LNCAP (cell line): Measurements from ENCODE around the gene NECTIN4.

ENCODE experiments used
- TF ChIP-seq, protein P1 (sequence below): fragments of 450-650 bp; IDR thresholded peaks from 2 replicates; pipeline ENCODE4 v1.5.1; 2017; ENCODE audit warnings: mild to moderate bottlenecking

Gene NECTIN4

GRCh38 chr1:161054232-161054631 lies 35.1 kb downstream of the NECTIN4 start:
- TF ChIP-seq, protein P1, sequence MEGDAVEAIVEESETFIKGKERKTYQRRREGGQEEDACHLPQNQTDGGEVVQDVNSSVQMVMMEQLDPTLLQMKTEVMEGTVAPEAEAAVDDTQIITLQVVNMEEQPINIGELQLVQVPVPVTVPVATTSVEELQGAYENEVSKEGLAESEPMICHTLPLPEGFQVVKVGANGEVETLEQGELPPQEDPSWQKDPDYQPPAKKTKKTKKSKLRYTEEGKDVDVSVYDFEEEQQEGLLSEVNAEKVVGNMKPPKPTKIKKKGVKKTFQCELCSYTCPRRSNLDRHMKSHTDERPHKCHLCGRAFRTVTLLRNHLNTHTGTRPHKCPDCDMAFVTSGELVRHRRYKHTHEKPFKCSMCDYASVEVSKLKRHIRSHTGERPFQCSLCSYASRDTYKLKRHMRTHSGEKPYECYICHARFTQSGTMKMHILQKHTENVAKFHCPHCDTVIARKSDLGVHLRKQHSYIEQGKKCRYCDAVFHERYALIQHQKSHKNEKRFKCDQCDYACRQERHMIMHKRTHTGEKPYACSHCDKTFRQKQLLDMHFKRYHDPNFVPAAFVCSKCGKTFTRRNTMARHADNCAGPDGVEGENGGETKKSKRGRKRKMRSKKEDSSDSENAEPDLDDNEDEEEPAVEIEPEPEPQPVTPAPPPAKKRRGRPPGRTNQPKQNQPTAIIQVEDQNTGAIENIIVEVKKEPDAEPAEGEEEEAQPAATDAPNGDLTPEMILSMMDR, result no peak

- TF ChIP-seq, protein P1, result no peak
Measured at GRCh38 chr1:161052899-161053298, 36.5 kb downstream of the NECTIN4 start.

GRCh38 chr1:161051219-161051618 lies 38.1 kb downstream of the NECTIN4 start:
- TF ChIP-seq, protein P1, result no peak

DNA sequence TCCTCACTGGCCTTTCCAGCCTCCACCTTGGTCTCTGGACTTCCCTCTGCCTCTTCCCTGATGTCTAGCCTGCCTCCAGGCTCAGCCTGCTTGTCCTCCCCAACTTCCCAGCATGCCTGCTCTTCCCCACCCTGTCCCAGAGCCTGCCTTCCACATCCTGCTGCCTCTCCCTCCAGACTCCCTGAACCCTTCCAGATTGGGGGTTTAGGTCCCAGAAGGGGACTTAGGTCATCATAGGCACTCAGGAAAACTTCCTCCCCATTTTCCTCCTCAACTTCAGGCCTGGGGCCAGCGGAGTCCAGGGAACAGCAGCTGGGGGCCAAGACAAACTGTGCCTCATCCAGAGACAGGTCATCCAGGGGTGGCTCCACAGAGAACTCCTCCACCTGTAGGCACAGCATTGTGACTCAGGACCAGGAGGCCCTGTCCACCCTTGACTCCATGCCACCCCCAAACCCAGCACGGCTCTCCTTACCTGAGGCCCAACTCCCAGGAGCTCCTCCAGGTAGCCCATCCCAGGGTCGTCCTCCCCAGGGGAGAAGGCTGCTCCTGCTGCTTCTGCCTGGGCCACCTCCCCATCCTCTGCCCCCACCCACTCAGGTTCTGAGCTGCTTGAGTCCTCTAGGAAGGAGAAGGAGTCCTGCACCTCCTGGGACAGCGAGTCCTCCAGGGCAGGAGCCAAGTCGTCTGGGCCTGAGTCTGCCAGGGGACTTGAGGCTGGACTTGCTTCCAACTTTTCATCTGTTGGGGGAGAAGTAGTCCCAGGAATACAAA lies 40.2 kb downstream of the NECTIN4 start:
- TF ChIP-seq, protein P1, result no peak

GRCh38 chr1:161047436-161048420 lies 41.6 kb downstream of the NECTIN4 start:
- TF ChIP-seq, protein P1, result no peak

DNA sequence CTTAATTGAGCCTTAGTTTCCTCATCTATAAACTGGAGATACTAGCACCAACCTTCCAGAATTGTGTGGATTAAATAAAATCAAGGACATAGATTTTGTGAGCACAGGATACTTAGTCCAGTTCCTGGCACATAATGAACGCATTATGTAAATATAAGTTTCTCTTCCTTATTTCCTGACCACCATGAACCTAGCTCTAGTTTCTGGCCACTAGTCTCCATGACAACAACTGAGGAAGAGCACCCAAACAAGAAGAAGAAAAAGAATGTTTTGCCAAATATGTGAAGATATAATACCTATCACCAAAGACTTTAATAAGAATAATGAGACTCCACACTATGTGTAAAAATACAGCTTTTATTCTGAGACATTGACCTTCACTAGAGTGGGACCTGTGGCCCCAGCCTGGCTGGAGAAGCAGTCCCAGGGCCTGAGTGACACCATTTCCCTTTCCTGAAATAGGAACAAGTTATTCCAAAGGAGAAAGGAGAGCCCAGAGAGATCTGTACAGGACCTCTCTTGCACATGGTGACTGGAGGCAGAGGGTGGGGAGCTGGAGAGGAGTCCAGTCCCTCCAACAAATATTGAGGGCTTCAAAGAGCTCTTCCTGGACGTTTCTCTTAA lies 42.6 kb downstream of the NECTIN4 start:
- TF ChIP-seq, protein P1, result no peak
